Measurements from ENCODE around the gene LRGUK.

DNA sequence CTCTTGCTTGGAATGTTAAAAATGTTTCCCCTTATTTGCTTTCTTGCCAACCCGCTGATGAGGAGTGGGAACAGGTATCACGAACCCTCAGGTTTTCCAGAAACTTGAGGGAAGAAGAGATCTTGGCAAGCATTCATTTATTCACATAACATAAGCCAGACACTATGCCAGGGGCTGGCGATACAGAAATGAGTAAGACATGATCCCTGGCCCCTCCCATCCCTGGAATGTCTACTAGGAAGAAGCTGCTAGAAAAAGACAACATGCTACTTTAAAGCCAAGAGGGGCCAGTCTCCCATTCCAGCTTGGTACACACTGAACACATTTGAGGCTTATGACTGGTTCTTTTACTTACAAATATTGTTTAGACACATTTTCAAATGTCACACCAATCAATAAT, 163.1 kb downstream of the LRGUK start:
- TF ChIP-seq POLR2A (IDR thresholded peaks at IDR 0.05; ENCODE audit: low read depth, low read length): no peak
- TF ChIP-seq, protein P1, sequence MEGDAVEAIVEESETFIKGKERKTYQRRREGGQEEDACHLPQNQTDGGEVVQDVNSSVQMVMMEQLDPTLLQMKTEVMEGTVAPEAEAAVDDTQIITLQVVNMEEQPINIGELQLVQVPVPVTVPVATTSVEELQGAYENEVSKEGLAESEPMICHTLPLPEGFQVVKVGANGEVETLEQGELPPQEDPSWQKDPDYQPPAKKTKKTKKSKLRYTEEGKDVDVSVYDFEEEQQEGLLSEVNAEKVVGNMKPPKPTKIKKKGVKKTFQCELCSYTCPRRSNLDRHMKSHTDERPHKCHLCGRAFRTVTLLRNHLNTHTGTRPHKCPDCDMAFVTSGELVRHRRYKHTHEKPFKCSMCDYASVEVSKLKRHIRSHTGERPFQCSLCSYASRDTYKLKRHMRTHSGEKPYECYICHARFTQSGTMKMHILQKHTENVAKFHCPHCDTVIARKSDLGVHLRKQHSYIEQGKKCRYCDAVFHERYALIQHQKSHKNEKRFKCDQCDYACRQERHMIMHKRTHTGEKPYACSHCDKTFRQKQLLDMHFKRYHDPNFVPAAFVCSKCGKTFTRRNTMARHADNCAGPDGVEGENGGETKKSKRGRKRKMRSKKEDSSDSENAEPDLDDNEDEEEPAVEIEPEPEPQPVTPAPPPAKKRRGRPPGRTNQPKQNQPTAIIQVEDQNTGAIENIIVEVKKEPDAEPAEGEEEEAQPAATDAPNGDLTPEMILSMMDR (IDR thresholded peaks at IDR 0.05; ENCODE audit: extremely low read depth in 1 of 2, insufficient read depth in 1 of 2, low read depth in 1 of 2, low read length in 2 of 2): no peak
- TF ChIP-seq EZH2 (IDR thresholded peaks at IDR 0.05; ENCODE audit: borderline replicate concordance, low read depth, low read length, severe bottlenecking): no peak
- TF ChIP-seq, protein P2, sequence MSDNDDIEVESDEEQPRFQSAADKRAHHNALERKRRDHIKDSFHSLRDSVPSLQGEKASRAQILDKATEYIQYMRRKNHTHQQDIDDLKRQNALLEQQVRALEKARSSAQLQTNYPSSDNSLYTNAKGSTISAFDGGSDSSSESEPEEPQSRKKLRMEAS (IDR thresholded peaks at IDR 0.05; ENCODE audit: insufficient read depth, insufficient read length): no peak
